Measurements from ENCODE around the gene GAB4.
"Not testable (repeated sequence)": the region's sequence is repeated elsewhere in the genome, so short reads cannot be mapped to it uniquely, and the experiment has no call there.

The GAB4 gene

DNA sequence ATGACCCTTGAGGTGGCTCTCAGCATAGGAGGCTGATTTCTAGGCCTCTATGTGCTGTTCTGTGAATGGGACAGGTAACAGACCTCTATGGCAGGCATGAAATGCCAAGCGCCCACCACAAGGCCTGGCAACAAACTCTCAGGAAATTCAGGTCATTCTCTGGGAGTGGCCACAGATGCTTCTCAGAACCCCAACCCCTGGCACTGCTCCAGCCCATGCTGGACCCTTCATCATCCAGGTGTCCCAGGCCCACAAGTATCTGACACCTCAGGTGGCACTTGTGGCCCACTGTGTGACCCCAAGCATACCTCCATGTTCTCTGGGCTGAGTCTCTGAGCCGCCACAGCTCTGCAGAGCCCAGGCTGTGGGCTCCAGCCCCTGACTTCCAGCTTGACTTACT lies 24.3 kb upstream of the GAB4 start:
- not testable (repeated sequence) for H3K4ac ChIP-seq (ENCODE audit: low read depth, low read length); H2BK5ac ChIP-seq (ENCODE audit: low read length); H3K56ac ChIP-seq (ENCODE audit: low read length); H4K5ac ChIP-seq (ENCODE audit: low read length); H3K79me2 ChIP-seq (ENCODE audit: control insufficient read depth, insufficient read depth, low read length); H3K4me2 ChIP-seq (ENCODE audit: low read length); H2AK5ac ChIP-seq (ENCODE audit: low read length); H3K4me1 ChIP-seq (ENCODE audit: control insufficient read depth, low read depth, low read length); H3K9ac ChIP-seq (ENCODE audit: low read length); H3K27ac ChIP-seq (ENCODE audit: low read depth, low read length); H3K18ac ChIP-seq (ENCODE audit: low read length); H2BK15ac ChIP-seq (replicated peaks; ENCODE audit: low read depth); H3K79me1 ChIP-seq (ENCODE audit: low read length); H4K8ac ChIP-seq (ENCODE audit: low read depth, low read length); H2BK120ac ChIP-seq (ENCODE audit: low read depth, low read length); H3K4me3 ChIP-seq (ENCODE audit: low read length); DNase-seq; H3K23ac ChIP-seq (ENCODE audit: low read length); H3K36me3 ChIP-seq (ENCODE audit: control insufficient read depth, insufficient read depth, low read length); H3K27me3 ChIP-seq (ENCODE audit: insufficient read depth, low read length, poor library complexity)
- WGBS (ENCODE audit: extremely low coverage, insufficient coverage, low lambda C conversion rate): no CpG with 5 or more reads among the region's 2 CpGs

DNA sequence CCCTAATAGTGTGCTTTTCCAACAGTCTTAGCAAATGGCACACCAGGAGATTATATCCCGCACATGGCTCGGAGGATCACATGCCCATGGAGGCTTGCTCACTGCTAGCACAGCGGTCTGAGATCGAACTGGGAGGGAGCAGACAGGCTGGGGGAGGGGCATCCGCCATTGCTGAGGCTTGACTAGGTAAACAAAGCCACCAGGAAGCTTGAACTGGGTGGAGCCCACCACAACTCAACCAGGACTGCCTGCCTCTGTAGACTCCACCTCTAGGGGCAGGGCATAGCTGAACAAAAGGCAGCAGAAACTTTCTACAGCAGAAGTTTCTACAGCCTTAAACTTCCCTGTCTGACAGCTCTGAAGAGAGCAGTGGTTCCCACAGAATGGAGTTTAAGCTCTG lies 16.4 kb upstream of the GAB4 start:
- not testable (repeated sequence) for DNase-seq; H3K4me2 ChIP-seq (ENCODE audit: low read length); H3K36me3 ChIP-seq (ENCODE audit: control insufficient read depth, insufficient read depth, low read length); H3K27me3 ChIP-seq (ENCODE audit: insufficient read depth, low read length, poor library complexity); H3K79me1 ChIP-seq (ENCODE audit: low read length); H2BK5ac ChIP-seq (ENCODE audit: low read length); H3K23ac ChIP-seq (ENCODE audit: low read length); H4K5ac ChIP-seq (ENCODE audit: low read length); H3K56ac ChIP-seq (ENCODE audit: low read length); H3K18ac ChIP-seq (ENCODE audit: low read length); H3K27ac ChIP-seq (ENCODE audit: low read depth, low read length); H3K4me1 ChIP-seq (ENCODE audit: control insufficient read depth, low read depth, low read length); H3K9ac ChIP-seq (ENCODE audit: low read length); H3K79me2 ChIP-seq (ENCODE audit: control insufficient read depth, insufficient read depth, low read length); H2BK120ac ChIP-seq (ENCODE audit: low read depth, low read length); H3K4ac ChIP-seq (ENCODE audit: low read depth, low read length); H2BK15ac ChIP-seq (replicated peaks; ENCODE audit: low read depth); H3K4me3 ChIP-seq (ENCODE audit: low read length); H2AK5ac ChIP-seq (ENCODE audit: low read length); H4K8ac ChIP-seq (ENCODE audit: low read depth, low read length)
- no CpG with 5 or more reads among the region's 5 CpGs for WGBS (ENCODE audit: extremely low coverage, insufficient coverage, low lambda C conversion rate)

GRCh38 chr22:17015552-17015951 lies 7.5 kb upstream of the GAB4 start:
- not testable (repeated sequence) for H3K56ac ChIP-seq (ENCODE audit: low read length); DNase-seq; H3K18ac ChIP-seq (ENCODE audit: low read length); H3K4me2 ChIP-seq (ENCODE audit: low read length); H3K36me3 ChIP-seq (ENCODE audit: control insufficient read depth, insufficient read depth, low read length); H3K4me3 ChIP-seq (ENCODE audit: low read length); H4K5ac ChIP-seq (ENCODE audit: low read length); H3K23ac ChIP-seq (ENCODE audit: low read length); H2BK120ac ChIP-seq (ENCODE audit: low read depth, low read length); H3K27me3 ChIP-seq (ENCODE audit: insufficient read depth, low read length, poor library complexity); H3K4ac ChIP-seq (ENCODE audit: low read depth, low read length); H2BK5ac ChIP-seq (ENCODE audit: low read length); H4K8ac ChIP-seq (ENCODE audit: low read depth, low read length); H2BK15ac ChIP-seq (replicated peaks; ENCODE audit: low read depth); H3K27ac ChIP-seq (ENCODE audit: low read depth, low read length); H3K4me1 ChIP-seq (ENCODE audit: control insufficient read depth, low read depth, low read length); H3K79me1 ChIP-seq (ENCODE audit: low read length); H3K9ac ChIP-seq (ENCODE audit: low read length); H3K79me2 ChIP-seq (ENCODE audit: control insufficient read depth, insufficient read depth, low read length); H2AK5ac ChIP-seq (ENCODE audit: low read length)
- no CpG with 5 or more reads among the region's 6 CpGs for WGBS (ENCODE audit: extremely low coverage, insufficient coverage, low lambda C conversion rate)

GRCh38 chr22:17014101-17014440 lies 6.0 kb upstream of the GAB4 start:
- H3K4me3 ChIP-seq (ENCODE audit: low read length); H4K8ac ChIP-seq (ENCODE audit: low read depth, low read length); H3K18ac ChIP-seq (ENCODE audit: low read length); H3K27me3 ChIP-seq (ENCODE audit: insufficient read depth, low read length, poor library complexity); H3K4me1 ChIP-seq (ENCODE audit: control insufficient read depth, low read depth, low read length); H3K4ac ChIP-seq (ENCODE audit: low read depth, low read length); H2BK5ac ChIP-seq (ENCODE audit: low read length); H3K4me2 ChIP-seq (ENCODE audit: low read length); H3K9ac ChIP-seq (ENCODE audit: low read length); H2AK5ac ChIP-seq (ENCODE audit: low read length); H4K5ac ChIP-seq (ENCODE audit: low read length); H3K27ac ChIP-seq (ENCODE audit: low read depth, low read length); H3K79me1 ChIP-seq (ENCODE audit: low read length); H3K56ac ChIP-seq (ENCODE audit: low read length); H3K36me3 ChIP-seq (ENCODE audit: control insufficient read depth, insufficient read depth, low read length); H2BK15ac ChIP-seq (replicated peaks; ENCODE audit: low read depth); DNase-seq; H3K23ac ChIP-seq (ENCODE audit: low read length); H3K79me2 ChIP-seq (ENCODE audit: control insufficient read depth, insufficient read depth, low read length); H2BK120ac ChIP-seq (ENCODE audit: low read depth, low read length): not testable (repeated sequence)
- no CpG with 5 or more reads among the region's 3 CpGs for WGBS (ENCODE audit: extremely low coverage, insufficient coverage, low lambda C conversion rate)

DNA sequence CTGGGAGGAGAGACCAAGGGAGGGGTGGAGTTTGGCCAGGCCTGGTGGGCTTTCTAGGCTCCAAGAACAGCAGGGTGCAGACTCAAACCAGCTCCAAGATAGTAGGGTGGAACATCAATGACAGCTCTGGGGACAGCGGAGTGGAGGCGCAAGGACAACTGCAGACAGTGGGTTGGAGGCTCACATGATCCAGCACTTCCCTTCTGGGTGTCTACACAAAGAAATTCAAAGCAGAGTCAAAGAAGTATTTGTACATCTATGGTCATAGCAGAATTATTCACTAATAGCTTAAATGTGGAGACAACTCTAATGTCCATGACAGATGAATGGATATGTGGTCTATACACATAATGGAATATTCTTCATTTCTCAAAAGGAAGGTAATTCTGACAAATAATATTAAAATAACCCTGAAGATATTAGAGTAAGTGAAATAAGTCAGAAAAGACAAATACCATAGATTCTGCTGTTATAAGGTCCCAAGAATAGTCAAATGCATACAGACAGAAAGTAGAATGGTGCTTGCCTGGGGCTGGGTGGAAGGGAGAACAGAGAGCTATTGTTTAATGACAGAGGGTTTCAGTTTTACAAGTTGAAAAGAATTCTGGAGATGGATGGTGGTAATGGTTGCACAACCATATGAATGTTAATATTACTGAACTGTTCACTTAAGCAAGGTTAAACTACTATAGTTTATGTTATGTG lies 5.5 kb upstream of the GAB4 start:
- H2BK5ac ChIP-seq (ENCODE audit: low read length): no peak overlapping the region
- H3K36me3 ChIP-seq (ENCODE audit: control insufficient read depth, insufficient read depth, low read length): no peaks in the 10 kb centered on the region
- no peaks in the 10 kb centered on the region for H3K79me2 ChIP-seq (ENCODE audit: control insufficient read depth, insufficient read depth, low read length)
- no peak overlapping the region for H2BK120ac ChIP-seq (ENCODE audit: low read depth, low read length)
- H3K4me1 ChIP-seq (ENCODE audit: control insufficient read depth, low read depth, low read length): no peaks in the 10 kb centered on the region
- H3K56ac ChIP-seq (ENCODE audit: low read length): no peak overlapping the region
- H3K18ac ChIP-seq (ENCODE audit: low read length): no peak overlapping the region
- H3K23ac ChIP-seq (ENCODE audit: low read length): no peak overlapping the region
- H3K4me3 ChIP-seq (ENCODE audit: low read length): no peak overlapping the region
- H3K27ac ChIP-seq (ENCODE audit: low read depth, low read length): no peak overlapping the region
- H4K5ac ChIP-seq (ENCODE audit: low read length): no peak overlapping the region
- no peak overlapping the region for H3K4ac ChIP-seq (ENCODE audit: low read depth, low read length)
- H3K4me2 ChIP-seq (ENCODE audit: low read length): no peak overlapping the region
- H4K8ac ChIP-seq (ENCODE audit: low read depth, low read length): no peak overlapping the region
- H3K9ac ChIP-seq (ENCODE audit: low read length): no peak overlapping the region
- WGBS (ENCODE audit: extremely low coverage, insufficient coverage, low lambda C conversion rate): no CpG with 5 or more reads among the region's 2 CpGs
- DNase-seq: no peak
- H2BK15ac ChIP-seq (replicated peaks; ENCODE audit: low read depth): no peak overlapping the region
- no peak overlapping the region for H2AK5ac ChIP-seq (ENCODE audit: low read length)
- H3K79me1 ChIP-seq (ENCODE audit: low read length): no peaks in the 10 kb centered on the region
- no peaks in the 10 kb centered on the region for H3K27me3 ChIP-seq (ENCODE audit: insufficient read depth, low read length, poor library complexity)

DNA sequence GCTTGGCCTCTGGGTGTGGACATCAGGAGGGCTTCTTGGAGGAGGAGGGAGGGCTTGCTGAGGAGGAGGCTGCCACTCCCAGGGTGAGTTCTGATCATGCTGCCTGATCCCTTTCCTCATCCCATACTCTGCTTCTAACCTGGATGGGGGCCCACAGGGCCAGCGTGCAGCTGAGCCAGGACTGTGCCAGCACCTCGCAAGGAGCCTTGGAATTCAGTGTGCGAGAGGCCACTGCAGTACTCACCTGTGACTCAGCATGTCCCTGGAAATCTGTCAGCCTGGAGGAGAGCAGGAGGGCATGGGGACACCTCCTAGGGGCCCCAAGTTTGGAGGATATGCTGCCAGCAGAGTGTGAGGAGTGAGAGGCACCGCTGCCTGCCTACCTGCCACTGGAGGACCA lies 4.2 kb upstream of the GAB4 start:
- Histone ChIP-seq H3K4me2 (ENCODE audit: low read length) (no peak overlapping the region), H2BK5ac (ENCODE audit: low read length) (no peak overlapping the region), H3K23ac (ENCODE audit: low read length) (no peak overlapping the region), H3K56ac (ENCODE audit: low read length) (no peak overlapping the region), H2BK15ac (replicated peaks; ENCODE audit: low read depth) (no peak overlapping the region), H4K5ac (ENCODE audit: low read length) (no peak overlapping the region), H2AK5ac (ENCODE audit: low read length) (no peak overlapping the region), H4K8ac (ENCODE audit: low read depth, low read length) (no peak overlapping the region), H3K4me1 (ENCODE audit: control insufficient read depth, low read depth, low read length) (no peaks in the 10 kb centered on the region), H3K9ac (ENCODE audit: low read length) (no peak overlapping the region), H3K36me3 (ENCODE audit: control insufficient read depth, insufficient read depth, low read length) (no peaks in the 10 kb centered on the region), H2BK120ac (ENCODE audit: low read depth, low read length) (no peak overlapping the region), H3K4me3 (ENCODE audit: low read length) (no peak overlapping the region), H3K79me1 (ENCODE audit: low read length) (no peaks in the 10 kb centered on the region), H3K27ac (ENCODE audit: low read depth, low read length) (no peak overlapping the region), H3K79me2 (ENCODE audit: control insufficient read depth, insufficient read depth, low read length) (no peaks in the 10 kb centered on the region), H3K18ac (ENCODE audit: low read length) (no peak overlapping the region), H3K4ac (ENCODE audit: low read depth, low read length) (no peak overlapping the region), H3K27me3 (ENCODE audit: insufficient read depth, low read length, poor library complexity) (no peaks in the 10 kb centered on the region)
- WGBS (ENCODE audit: extremely low coverage, insufficient coverage, low lambda C conversion rate): no CpG with 5 or more reads among the region's 4 CpGs
- DNase-seq: no peak
